GM23338 (cell line): ENCODE results near the gene MAP3K5. TPM values are rescaled to one million over a fixed set of nuclear protein-coding genes. Genes with fewer than 3 reads are reported as not detected.

ENCODE experiments used
- ATAC-seq: fragments of 200-7000 bp; cut with Tn5 transposase; 3 replicates; pipeline ENCODE4 v1.9.1; 2020
- DNase-seq: peaks from one replicate; pipeline ENCODE4 v3.0.0-alpha.2; 2015; ENCODE audit warnings: low spot score
- H2AFZ ChIP-seq: fragments of 200-600 bp; sonication (generic); 2 replicates; pipeline ENCODE4 v1.8.0; 2016; ENCODE audit warnings: antibody characterized with exemption, mild to moderate bottlenecking, moderate library complexity
- H3F3A ChIP-seq: fragments of 200-600 bp; sonication (generic); replicated peaks from 2 replicates; pipeline ENCODE4 v1.8.0; 2017; ENCODE audit warnings: antibody characterized with exemption, mixed run types, low read depth
- H3K27ac ChIP-seq: fragments of 200-600 bp; sonication (generic); 2 replicates; pipeline ENCODE4 v1.6.1; 2016; ENCODE audit warnings: low read depth
- H3K27me3 ChIP-seq: fragments of 200-600 bp; sonication (generic); 2 replicates; pipeline ENCODE4 v1.8.0; 2016; ENCODE audit warnings: mild to moderate bottlenecking, mixed run types, moderate library complexity; ENCODE audit not compliant: insufficient read depth
- H3K36me3 ChIP-seq: fragments of 200-600 bp; sonication (generic); 2 replicates; pipeline ENCODE4 v1.8.0; 2016; ENCODE audit warnings: mild to moderate bottlenecking; ENCODE audit not compliant: insufficient read depth
- H3K4me1 ChIP-seq: fragments of 200-600 bp; sonication (generic); 2 replicates; pipeline ENCODE4 v1.8.0; 2016; ENCODE audit warnings: mild to moderate bottlenecking, moderate library complexity; ENCODE audit not compliant: insufficient read depth
- H3K4me2 ChIP-seq: fragments of 200-600 bp; sonication (generic); 2 replicates; pipeline ENCODE4 v1.7.1; 2017; ENCODE audit warnings: mixed run types
- H3K4me3 ChIP-seq: fragments of 200-600 bp; sonication (generic); 2 replicates; pipeline ENCODE4 v1.6.1; 2016; ENCODE audit warnings: mixed run types
- H3K79me2 ChIP-seq: fragments of 200-600 bp; sonication (generic); replicated peaks from 2 replicates; pipeline ENCODE4 v1.8.0; 2017; ENCODE audit warnings: mild to moderate bottlenecking; ENCODE audit not compliant: insufficient read depth
- H3K9me2 ChIP-seq: fragments of 200-600 bp; sonication (generic); 2 replicates; pipeline ENCODE4 v1.8.0; 2017; ENCODE audit not compliant: insufficient read depth
- H4K20me1 ChIP-seq: fragments of 200-600 bp; sonication (generic); replicated peaks from 2 replicates; pipeline ENCODE4 v1.8.0; 2017; ENCODE audit warnings: mild to moderate bottlenecking; ENCODE audit not compliant: insufficient read depth
- H3K27ac Mint-ChIP-seq: 2 replicates; pipeline ENCODE4 v1.8.0; 2020; ENCODE audit warnings: inconsistent platforms, mild to moderate bottlenecking, moderate library complexity, mixed read lengths
- H3K27me3 Mint-ChIP-seq: 3 replicates; pipeline ENCODE4 v1.8.0; 2022; ENCODE audit warnings: low read depth, mild to moderate bottlenecking, moderate library complexity, mixed read lengths, inconsistent platforms; ENCODE audit not compliant: insufficient read depth, poor library complexity
- H3K36me3 Mint-ChIP-seq: 3 replicates; pipeline ENCODE4 v1.8.0; 2021; ENCODE audit warnings: low read depth, mild to moderate bottlenecking, inconsistent platforms, moderate library complexity, mixed read lengths
- H3K4me1 Mint-ChIP-seq: 3 replicates; pipeline ENCODE4 v1.8.0; 2020; ENCODE audit warnings: mild to moderate bottlenecking, inconsistent platforms, mixed read lengths
- H3K4me3 Mint-ChIP-seq: 3 replicates; pipeline ENCODE4 v1.8.0; 2021; ENCODE audit warnings: moderate library complexity, mild to moderate bottlenecking, inconsistent platforms, mixed read lengths
- H3K9me3 Mint-ChIP-seq: 3 replicates; pipeline ENCODE4 v1.8.0; 2020; ENCODE audit warnings: moderate library complexity, mild to moderate bottlenecking, inconsistent platforms, mixed read lengths
- CREB1 ChIP-seq: fragments of 250-450 bp; sonication (Bioruptor Pico); IDR thresholded peaks from 2 replicates; pipeline ENCODE4 v1.5.0; 2020; ENCODE audit warnings: low read depth, mild to moderate bottlenecking, moderate library complexity
- ETS1 ChIP-seq: IDR thresholded peaks from 2 replicates; pipeline ENCODE4 v1.6.1; 2016; ENCODE audit warnings: antibody characterized with exemption
- EZH2 ChIP-seq: fragments of 200-600 bp; sonication (generic); IDR thresholded peaks from one replicate; pipeline ENCODE4 v1.8.0; 2017; ENCODE audit warnings: antibody characterized with exemption, mild to moderate bottlenecking, low read depth; ENCODE audit not compliant: unreplicated experiment
- EZH2phosphoT487 ChIP-seq: fragments of 200-600 bp; sonication (generic); IDR thresholded peaks from one replicate; pipeline ENCODE4 v1.8.1; 2018; ENCODE audit warnings: antibody characterized with exemption; ENCODE audit not compliant: unreplicated experiment
- NANOG ChIP-seq: IDR thresholded peaks from 2 replicates; pipeline ENCODE4 v1.6.1; 2016; ENCODE audit warnings: antibody characterized with exemption, borderline replicate concordance
- REST ChIP-seq: IDR thresholded peaks from one replicate; pipeline ENCODE4 v1.6.1; 2018; ENCODE audit warnings: antibody characterized with exemption; ENCODE audit not compliant: unreplicated experiment
- STAT1 ChIP-seq: IDR thresholded peaks from one replicate; pipeline ENCODE4 v1.6.1; 2016; ENCODE audit warnings: antibody characterized with exemption; ENCODE audit not compliant: unreplicated experiment
- ZNF462 ChIP-seq: fragments of 250-450 bp; sonication (Bioruptor Pico); IDR thresholded peaks from 2 replicates; pipeline ENCODE4 v1.5.0; 2020; ENCODE audit warnings: mild to moderate bottlenecking, moderate library complexity
- polyA plus RNA-seq: library from polyadenylated mRNA; unstranded; fragments of >200 nt; fragmentation: Nextera tagmentation; extraction: Ambion mirVana; gene quantifications from 2 replicates; pipeline ENCODE4 v1.2.1, GENCODE V29; 2016
- total RNA-seq: library from RNA; depleted of rRNA; stranded (reverse); fragments of >200 nt; shearing (Covaris generic); gene quantifications from 2 replicates; pipeline ENCODE4 v1.2.3, GENCODE V29; 2014

The MAP3K5 gene
- total and polyA plus RNA-seq, 2 experiments from 2014 or later: 0.76 to 2.8 TPM

GRCh38 chr6:136783021-136783420 is 9.3 kb downstream of the MAP3K5 start:
- H3K4me3 ChIP-seq: no peak overlapping the region
- no peaks in the 10 kb centered on the region for H3K27me3 ChIP-seq
- no peak overlapping the region for H3K4me3 Mint-ChIP-seq
- no peaks in the 10 kb centered on the region for H3F3A ChIP-seq
- no peak for TF ChIP-seq CREB1 (CRISPR knock-in tag)
- no peaks in the 10 kb centered on the region for H3K9me3 Mint-ChIP-seq
- H3K27ac ChIP-seq: no peak overlapping the region
- no peak for DNase-seq
- no peak for ATAC-seq
- no peak overlapping the region for H2AFZ ChIP-seq
- peaks cover 6% of the 10 kb centered on the region; the same call in 1 of the 3 replicates for H3K4me1 Mint-ChIP-seq
- no peaks in the 10 kb centered on the region for H3K4me1 ChIP-seq
- H3K27ac Mint-ChIP-seq: no peak overlapping the region
- no peaks in the 10 kb centered on the region for H3K27me3 Mint-ChIP-seq
- no peaks in the 10 kb centered on the region for H3K36me3 Mint-ChIP-seq
- H4K20me1 ChIP-seq: no peaks in the 10 kb centered on the region
- H3K4me2 ChIP-seq: no peak overlapping the region
- H3K36me3 ChIP-seq: no peaks in the 10 kb centered on the region
- H3K79me2 ChIP-seq: no peaks in the 10 kb centered on the region
- H3K9me2 ChIP-seq: no peaks in the 10 kb centered on the region

GRCh38 chr6:136782021-136782770 is 10.1 kb downstream of the MAP3K5 start:
- no peaks in the 10 kb centered on the region for H3K9me3 Mint-ChIP-seq
- H3K27me3 Mint-ChIP-seq: no peaks in the 10 kb centered on the region
- Histone ChIP-seq H4K20me1 (no peaks in the 10 kb centered on the region), H3K4me3 (no peak overlapping the region), H3K9me2 (no peaks in the 10 kb centered on the region), H3K36me3 (no peaks in the 10 kb centered on the region), H3K4me2 (no peak overlapping the region), H3K79me2 (no peaks in the 10 kb centered on the region), H3K27ac (no peak overlapping the region), H3K4me1 (no peaks in the 10 kb centered on the region), H3F3A (no peaks in the 10 kb centered on the region), H2AFZ (no peak overlapping the region), H3K27me3 (no peaks in the 10 kb centered on the region)
- H3K27ac Mint-ChIP-seq: 0 out of 2 replicates have a peak overlapping the region, but pooled peaks have one; percentile 45
- H3K4me1 Mint-ChIP-seq: peaks cover 7% of the 10 kb centered on the region; the same call in 1 of the 3 replicates
- no peak overlapping the region for H3K4me3 Mint-ChIP-seq
- no peaks in the 10 kb centered on the region for H3K36me3 Mint-ChIP-seq
- no peak for DNase-seq
- no peak for ATAC-seq
- TF ChIP-seq ZNF462 (no peak), NANOG (no peak), ETS1 (no peak), REST (no peak), EZH2phosphoT487 (no peak), EZH2 (no peak), STAT1 (no peak)
